B cell (primary cell): ENCODE results near the gene TMEM191B.
"Not testable (repeated sequence)": the region's sequence is repeated elsewhere in the genome, so short reads cannot be mapped to it uniquely, and the experiment has no call there.

Experiments used
- CTCF ChIP-seq: fragments of 200-600 bp; IDR thresholded peaks from one replicate; pipeline ENCODE4 v1.8.0; 2022; ENCODE audit warnings: antibody characterized with exemption, mild to moderate bottlenecking
- EZH2 ChIP-seq: IDR thresholded peaks from 2 replicates; pipeline ENCODE4 v1.6.1; 2012; ENCODE audit warnings: borderline replicate concordance, low read depth, mild to moderate bottlenecking, moderate library complexity, low read length; ENCODE audit not compliant: insufficient read depth, poor library complexity, severe bottlenecking

- TF ChIP-seq CTCF, EZH2: not testable (repeated sequence)
Observed at GRCh38 chr22:18511327-18511726, 16.3 kb upstream of the TMEM191B start.
